Neural progenitor cell (in vitro differentiated cells): ENCODE results near the gene RAPGEF2. TPM values are rescaled to one million over a fixed set of nuclear protein-coding genes. Genes with fewer than 3 reads are reported as not detected.
A peak's percentile ranks its signal among the peaks of the same experiment; 100 is the strongest.

Source experiments
- DNase-seq: peaks from one replicate; pipeline ENCODE4 v3.0.0-alpha.2; 2016; ENCODE audit warnings: low spot score
- H2AFZ ChIP-seq: fragments of 200-600 bp; sonication (generic); replicated peaks from 2 replicates; pipeline ENCODE4 v1.6.1; 2016; ENCODE audit warnings: antibody characterized with exemption
- H3F3A ChIP-seq: fragments of 200-600 bp; sonication (generic); 2 replicates; pipeline ENCODE4 v1.6.1; 2016; ENCODE audit warnings: antibody characterized with exemption, low read depth
- H3K27ac ChIP-seq: fragments of 200-600 bp; sonication (generic); 2 replicates; pipeline ENCODE4 v1.5.1; 2016; ENCODE audit warnings: mild to moderate bottlenecking
- H3K27me3 ChIP-seq: fragments of 200-600 bp; sonication (generic); 2 replicates; pipeline ENCODE4 v1.6.1; 2016; ENCODE audit warnings: mild to moderate bottlenecking, moderate library complexity
- H3K36me3 ChIP-seq: fragments of 200-600 bp; sonication (generic); 2 replicates; pipeline ENCODE4 v1.5.1; 2016
- H3K4me1 ChIP-seq: fragments of 200-600 bp; sonication (generic); 2 replicates; pipeline ENCODE4 v1.6.1; 2016; ENCODE audit warnings: mixed run types
- H3K4me2 ChIP-seq: fragments of 200-600 bp; sonication (generic); 2 replicates; pipeline ENCODE4 v1.6.1; 2016
- H3K4me3 ChIP-seq: fragments of 200-600 bp; sonication (generic); 2 replicates; pipeline ENCODE4 v1.5.1; 2016
- H3K79me2 ChIP-seq: fragments of 200-600 bp; sonication (generic); 2 replicates; pipeline ENCODE4 v1.6.1; 2016; ENCODE audit warnings: low read depth
- H3K9ac ChIP-seq: fragments of 200-600 bp; sonication (generic); 2 replicates; pipeline ENCODE4 v1.6.1; 2016
- H3K9me3 ChIP-seq: fragments of 200-600 bp; sonication (generic); 2 replicates; pipeline ENCODE4 v1.5.1; 2016; ENCODE audit warnings: low read depth
- H4K20me1 ChIP-seq: fragments of 200-600 bp; sonication (generic); 2 replicates; pipeline ENCODE4 v1.6.1; 2016; ENCODE audit warnings: low read depth
- H3K27ac Mint-ChIP-seq: 3 replicates; pipeline ENCODE4 v1.8.0; 2021; ENCODE audit warnings: mixed read lengths
- H3K27me3 Mint-ChIP-seq: 2 replicates; pipeline ENCODE4 v1.8.0; 2022; ENCODE audit warnings: low read depth, mild to moderate bottlenecking, inconsistent platforms, moderate library complexity, mixed read lengths; ENCODE audit not compliant: insufficient read depth
- H3K36me3 Mint-ChIP-seq: 3 replicates; pipeline ENCODE4 v1.8.0; 2021; ENCODE audit warnings: mixed read lengths
- H3K4me1 Mint-ChIP-seq: 3 replicates; pipeline ENCODE4 v1.8.0; 2021; ENCODE audit warnings: mixed read lengths
- H3K4me3 Mint-ChIP-seq: 3 replicates; pipeline ENCODE4 v1.8.0; 2021; ENCODE audit warnings: mild to moderate bottlenecking, moderate library complexity, mixed read lengths
- H3K9me3 Mint-ChIP-seq: 3 replicates; pipeline ENCODE4 v1.8.0; 2020; ENCODE audit warnings: mixed read lengths
- CTCF ChIP-seq: fragments of 200-600 bp; sonication (generic); IDR thresholded peaks from 2 replicates; pipeline ENCODE4 v1.5.1; 2017; ENCODE audit warnings: antibody characterized with exemption, mild to moderate bottlenecking
- EZH2 ChIP-seq: fragments of 200-600 bp; sonication (generic); IDR thresholded peaks from 2 replicates; pipeline ENCODE4 v1.6.1; 2017; ENCODE audit warnings: antibody characterized with exemption, mild to moderate bottlenecking, moderate library complexity
- EZH2phosphoT487 ChIP-seq: fragments of 200-600 bp; sonication (generic); IDR thresholded peaks from 2 replicates; pipeline ENCODE4 v1.6.1; 2017; ENCODE audit warnings: antibody characterized with exemption
- total RNA-seq: library from RNA; depleted of rRNA; stranded (reverse); fragments of >200 nt; gene quantifications from 2 replicates; pipeline ENCODE4 v1.2.3, GENCODE V29; 2015; ENCODE audit warnings: low replicate concordance

Gene RAPGEF2
- total RNA-seq, 1 donor from 2014 or later = 70.4 TPM

GRCh38 chr4:159101988-159102621 lies 774 bp upstream of the RAPGEF2 start:
- no peaks in the 10 kb centered on the region for H3K9me3 ChIP-seq
- H3K9ac ChIP-seq = no peak overlapping the region
- peak overlapping the region; percentile 77 for H3K4me2 ChIP-seq
- H2AFZ ChIP-seq = peak overlapping the region; percentile 3
- H3K27ac ChIP-seq = no peak overlapping the region
- H3K4me3 ChIP-seq = peak overlapping the region; percentile 99
- Mint-ChIP-seq H3K4me1 (peaks cover 35% of the 10 kb centered on the region), H3K4me3 (peak overlapping the region; percentile 89), H3K27ac (peak overlapping the region; percentile 38), H3K27me3 (peaks cover 8% of the 10 kb centered on the region), H3K36me3 (no peaks in the 10 kb centered on the region), H3K9me3 (no peaks in the 10 kb centered on the region)
- H4K20me1 ChIP-seq = peaks cover 32% of the 10 kb centered on the region
- peaks cover 30% of the 10 kb centered on the region for H3K4me1 ChIP-seq
- H3K27me3 ChIP-seq = peaks cover 19% of the 10 kb centered on the region
- H3K79me2 ChIP-seq = peaks cover 31% of the 10 kb centered on the region
- TF ChIP-seq CTCF (no peak), EZH2 (no peak), EZH2phosphoT487 (no peak)
- peaks cover 17% of the 10 kb centered on the region for H3F3A ChIP-seq
- peak; percentile 40 for DNase-seq
- no peaks in the 10 kb centered on the region for H3K36me3 ChIP-seq

DNA sequence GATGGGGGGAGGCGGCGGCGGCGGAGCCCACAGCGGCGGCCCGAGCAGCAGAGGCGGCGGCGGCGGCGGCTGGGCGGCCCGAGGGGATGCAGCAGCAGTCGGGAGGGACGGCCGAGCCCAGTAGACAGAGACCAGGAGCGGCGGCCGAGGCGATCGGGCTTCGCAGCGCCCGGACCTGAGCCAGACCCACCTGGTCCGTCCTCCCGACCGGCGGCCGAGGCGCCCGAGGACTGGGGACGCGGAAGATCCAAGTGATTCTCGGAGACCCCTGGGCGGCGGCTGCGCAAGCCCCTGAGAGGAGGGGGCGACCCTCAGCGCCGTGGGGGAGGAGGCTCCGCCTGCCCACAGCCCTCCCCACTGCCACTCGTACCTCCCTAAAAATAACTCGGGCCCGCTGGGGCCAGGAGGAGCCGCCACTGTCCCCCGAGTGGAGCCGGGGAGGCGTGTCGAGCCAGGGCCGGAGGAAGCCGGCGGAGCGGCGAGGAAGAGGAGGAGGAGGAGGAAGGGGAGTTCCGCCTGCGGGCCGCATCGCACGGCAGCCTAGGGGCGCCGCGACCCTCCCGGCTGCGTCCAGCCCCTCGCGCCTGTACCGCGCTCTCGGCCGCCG lies 608 bp downstream of the RAPGEF2 start:
- Histone ChIP-seq H3K79me2 (peaks cover 45% of the 10 kb centered on the region), H3K36me3 (no peaks in the 10 kb centered on the region), H3F3A (peaks cover 12% of the 10 kb centered on the region), H3K4me1 (peaks cover 25% of the 10 kb centered on the region), H3K4me3 (peak overlapping the region; percentile 99), H2AFZ (peak overlapping the region; percentile 55), H3K9ac (peak overlapping the region; percentile 60), H4K20me1 (peaks cover 43% of the 10 kb centered on the region), H3K27ac (peak overlapping the region; percentile 92), H3K4me2 (peak overlapping the region; percentile 80), H3K9me3 (no peaks in the 10 kb centered on the region), H3K27me3 (peaks cover 19% of the 10 kb centered on the region)
- no peak for DNase-seq
- H3K27ac Mint-ChIP-seq = no peak overlapping the region
- no peaks in the 10 kb centered on the region for H3K9me3 Mint-ChIP-seq
- peaks cover 29% of the 10 kb centered on the region for H3K4me1 Mint-ChIP-seq
- TF ChIP-seq CTCF = no peak
- TF ChIP-seq EZH2 = no peak
- no peak for TF ChIP-seq EZH2phosphoT487
- H3K4me3 Mint-ChIP-seq = peak overlapping the region; percentile 80
- H3K27me3 Mint-ChIP-seq = peaks cover 8% of the 10 kb centered on the region
- H3K36me3 Mint-ChIP-seq = peaks cover 2% of the 10 kb centered on the region

DNA sequence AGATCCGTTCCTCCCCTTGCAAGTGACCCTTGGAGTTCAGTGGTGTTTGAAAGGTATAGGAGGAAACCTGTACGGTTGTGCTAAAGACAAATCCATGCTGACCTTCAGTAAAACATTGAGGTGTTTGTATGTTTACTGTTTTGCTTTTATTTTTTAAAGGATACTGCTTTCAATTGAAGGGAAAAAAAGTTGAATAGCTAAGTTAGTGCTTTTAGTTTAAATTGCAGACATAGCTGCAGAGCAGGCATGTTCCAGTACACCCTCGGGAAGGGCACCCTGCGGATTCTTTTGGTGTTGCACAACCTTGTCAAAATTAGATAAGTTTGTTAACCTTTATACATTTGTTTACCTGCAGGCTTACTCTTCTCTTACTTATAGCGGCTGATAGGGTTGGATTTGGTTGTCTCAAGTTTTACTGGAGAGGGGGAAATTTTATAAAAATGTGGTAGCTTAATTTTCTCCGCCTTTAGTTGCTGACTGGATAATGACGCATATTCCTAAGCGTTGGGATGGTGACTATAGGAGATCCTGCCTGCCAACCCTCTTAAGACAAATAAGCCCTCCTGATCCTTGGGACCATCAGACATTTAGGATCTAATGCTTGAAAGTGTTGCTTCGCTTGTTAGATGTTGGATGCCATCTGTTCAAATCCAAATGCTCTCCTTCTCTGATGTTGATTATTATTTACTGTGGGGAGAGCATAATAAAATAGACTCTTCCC lies 2.0 kb downstream of the RAPGEF2 start:
- peaks cover 31% of the 10 kb centered on the region for H3K4me1 Mint-ChIP-seq
- peaks cover 12% of the 10 kb centered on the region for H3F3A ChIP-seq
- H3K79me2 ChIP-seq = peaks cover 59% of the 10 kb centered on the region
- peaks cover 8% of the 10 kb centered on the region for H3K36me3 Mint-ChIP-seq
- H4K20me1 ChIP-seq = peaks cover 56% of the 10 kb centered on the region
- TF ChIP-seq EZH2 (no peak), CTCF (peak; percentile 5), EZH2phosphoT487 (no peak)
- H3K9me3 Mint-ChIP-seq = no peaks in the 10 kb centered on the region
- H3K4me2 ChIP-seq = peak overlapping the region; percentile 80
- peak overlapping the region; percentile 80 for H3K27ac Mint-ChIP-seq
- no peaks in the 10 kb centered on the region for H3K9me3 ChIP-seq
- peaks cover 19% of the 10 kb centered on the region for H3K27me3 ChIP-seq
- peaks cover 8% of the 10 kb centered on the region for H3K27me3 Mint-ChIP-seq
- H3K36me3 ChIP-seq = no peaks in the 10 kb centered on the region
- peaks cover 25% of the 10 kb centered on the region for H3K4me1 ChIP-seq
- peak overlapping the region; percentile 100 for H3K4me3 Mint-ChIP-seq
- H3K4me3 ChIP-seq = peak overlapping the region; percentile 99
- no peak overlapping the region for H3K27ac ChIP-seq
- peak overlapping the region; percentile 12 for H3K9ac ChIP-seq
- DNase-seq = peak; percentile 41
- H2AFZ ChIP-seq = no peak overlapping the region
